ENCODE measurements around the gene THSD4. TPM values are rescaled to one million over a fixed set of nuclear protein-coding genes. Genes with fewer than 3 reads are reported as not detected.
"Not testable (repeated sequence)": the region's sequence is repeated elsewhere in the genome, so short reads cannot be mapped to it uniquely, and the experiment has no call there.

THSD4 gene
- total RNA-seq, 2 donors from 2014 or later = 39.8 to 68.3 TPM

DNA sequence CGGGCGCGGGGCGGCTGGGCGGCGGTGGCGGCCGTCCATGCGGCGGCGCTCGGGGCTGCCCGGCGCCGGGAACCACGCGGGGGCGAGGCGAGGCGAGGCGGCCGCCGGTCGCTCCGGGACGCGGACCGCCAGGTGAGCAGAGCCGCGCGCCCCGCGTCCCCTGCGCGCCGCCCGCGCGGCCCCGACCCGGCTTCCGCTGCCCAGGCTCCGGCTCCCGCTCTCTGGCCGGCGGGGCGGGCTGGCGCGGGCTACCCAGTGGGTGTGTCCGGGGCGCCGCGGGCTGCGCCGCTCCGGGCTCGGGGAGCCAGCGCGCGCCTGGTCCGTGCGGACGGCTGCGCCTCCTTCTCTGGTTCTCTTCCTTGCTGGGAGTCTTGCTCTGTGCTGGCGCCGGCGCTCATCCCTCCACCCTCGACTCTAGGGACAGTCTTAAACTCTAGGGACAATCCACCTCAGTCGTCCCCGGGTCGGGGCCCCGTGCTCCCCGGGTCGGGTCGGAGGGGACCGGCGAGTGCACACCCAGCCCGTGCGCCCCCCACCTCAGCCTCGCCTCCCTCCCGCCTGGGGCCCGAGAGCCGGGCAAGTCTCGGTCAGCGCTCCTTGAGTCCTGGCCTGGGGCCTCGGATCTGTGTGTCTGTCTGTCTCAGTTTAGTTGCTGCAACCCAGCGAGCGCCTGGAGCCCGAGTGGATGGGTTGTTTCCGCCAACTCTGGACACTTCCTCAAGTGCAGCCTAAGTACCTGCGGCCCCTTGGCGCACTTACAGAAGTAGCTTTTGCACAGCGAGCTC lies 488 bp downstream of the THSD4 start:
- ATAC-seq = peak; percentile 72 to 83
- peak; percentile 49 for DNase-seq
- intact Hi-C loops (cut with DNase I) = loop anchor here (2.0 to 10.0 kb wide), 5 partner anchors 37 to 329 kb away; no protein-coding TSS in a partner anchor

- ATAC-seq = peak; percentile 10 to 48
- intact Hi-C loops (cut with DNase I) = loop anchor here (5.0 to 10.0 kb wide), 4 partner anchors 36 to 328 kb away; no protein-coding TSS in a partner anchor
- DNase-seq = no peak
Observed at GRCh38 chr15:71116366-71116765, 1.1 kb downstream of the THSD4 start.

DNA sequence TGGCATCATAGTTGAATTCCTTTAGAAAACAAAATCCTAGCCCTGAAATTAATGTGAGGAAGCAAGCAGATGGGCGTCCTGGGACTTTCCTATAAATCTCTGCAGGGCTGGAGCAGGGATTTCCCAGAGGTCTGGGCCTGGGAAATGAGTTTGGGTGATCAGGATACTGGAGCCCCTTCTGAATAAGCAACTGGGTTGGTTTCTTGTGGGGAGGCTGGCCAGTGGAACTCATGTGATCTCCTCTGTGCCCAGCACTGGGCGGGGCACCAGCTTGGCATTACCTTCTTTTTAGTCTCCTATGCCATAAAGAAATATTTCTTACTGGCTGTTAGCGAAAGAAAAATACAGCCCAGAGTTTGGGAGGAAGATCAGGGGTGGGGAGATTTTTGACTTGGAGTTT lies 1.7 kb downstream of the THSD4 start:
- ATAC-seq (peak in 1 of 2 donors; percentile 10), DNase-seq (no peak)
- intact Hi-C loops (cut with DNase I) = loop anchor here (5.0 to 10.0 kb wide), 4 partner anchors 35 to 328 kb away; no protein-coding TSS in a partner anchor

- intact Hi-C loops (cut with DNase I) = loop anchor here (5.0 to 10.0 kb wide), 4 partner anchors 34 to 327 kb away; no protein-coding TSS in a partner anchor
- DNase-seq = no peak
- no peak for ATAC-seq
Observed at GRCh38 chr15:71117714-71118305, 2.5 kb downstream of the THSD4 start.

DNA sequence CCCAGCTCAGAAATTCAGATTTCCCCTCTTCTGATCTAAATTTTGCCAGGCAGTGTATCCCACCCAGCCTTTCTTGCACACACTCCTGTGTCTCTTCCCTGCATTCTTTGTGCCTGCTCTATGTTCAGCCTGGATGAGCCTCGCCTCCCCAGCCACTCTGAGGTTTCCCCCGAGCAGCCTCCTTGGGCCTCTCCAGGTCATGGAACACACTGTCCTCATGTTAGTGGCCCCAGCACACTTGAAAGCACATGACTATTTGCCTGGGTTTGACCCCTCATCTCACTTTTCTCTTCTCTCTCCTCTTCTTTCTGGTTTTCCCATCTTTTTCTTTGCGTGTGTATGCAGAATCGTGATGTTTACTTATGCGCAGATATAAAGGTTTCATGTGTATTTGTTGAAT lies 3.1 kb downstream of the THSD4 start:
- DNase-seq = no peak
- intact Hi-C loops (cut with DNase I) = loop anchor here (5.0 to 10.0 kb wide), 4 partner anchors 34 to 326 kb away; no protein-coding TSS in a partner anchor
- no peak for ATAC-seq

- intact Hi-C loops (cut with DNase I) = loop anchor here (5.0 to 10.0 kb wide), 4 partner anchors 33 to 326 kb away; no protein-coding TSS in a partner anchor
- no peak for ATAC-seq
Observed at GRCh38 chr15:71118881-71119632, 3.8 kb downstream of the THSD4 start.

DNA sequence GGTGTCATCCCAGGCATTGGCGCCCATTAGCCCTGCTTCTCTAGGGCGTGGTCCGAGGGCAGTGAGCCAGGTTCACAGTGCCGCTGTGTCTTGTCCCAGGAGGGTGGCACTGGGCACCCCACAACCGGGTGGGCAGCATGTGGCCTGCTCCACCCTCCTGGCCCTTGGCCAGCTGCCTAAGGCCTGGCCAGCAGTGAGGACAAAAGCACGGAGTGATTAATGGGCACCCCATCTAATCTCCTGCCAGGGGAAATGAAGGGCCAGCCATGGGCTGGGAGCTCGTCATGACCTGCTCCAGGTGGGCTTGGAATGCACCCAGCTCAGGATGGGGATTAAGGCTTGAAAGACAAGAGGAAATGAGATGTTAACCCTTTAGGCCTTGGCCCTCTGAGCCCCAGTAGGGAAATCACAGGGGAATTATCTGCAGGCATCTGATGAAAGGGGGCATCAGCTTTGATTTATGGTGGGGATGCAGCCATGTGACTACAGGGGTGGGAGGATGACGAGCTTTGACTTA lies 5.2 kb downstream of the THSD4 start:
- intact Hi-C loops (cut with DNase I) = no loop called here
- DNase-seq = no peak
- ATAC-seq = no peak

More at GRCh38 chr15:71118881-71119632, 3.8 kb downstream of the THSD4 start:
- DNase-seq = no peak

GRCh38 chr15:71121442-71121841 lies 6.2 kb downstream of the THSD4 start:
- no peak for ATAC-seq
- intact Hi-C loops (cut with DNase I) = no loop called here
- DNase-seq = no peak

DNA sequence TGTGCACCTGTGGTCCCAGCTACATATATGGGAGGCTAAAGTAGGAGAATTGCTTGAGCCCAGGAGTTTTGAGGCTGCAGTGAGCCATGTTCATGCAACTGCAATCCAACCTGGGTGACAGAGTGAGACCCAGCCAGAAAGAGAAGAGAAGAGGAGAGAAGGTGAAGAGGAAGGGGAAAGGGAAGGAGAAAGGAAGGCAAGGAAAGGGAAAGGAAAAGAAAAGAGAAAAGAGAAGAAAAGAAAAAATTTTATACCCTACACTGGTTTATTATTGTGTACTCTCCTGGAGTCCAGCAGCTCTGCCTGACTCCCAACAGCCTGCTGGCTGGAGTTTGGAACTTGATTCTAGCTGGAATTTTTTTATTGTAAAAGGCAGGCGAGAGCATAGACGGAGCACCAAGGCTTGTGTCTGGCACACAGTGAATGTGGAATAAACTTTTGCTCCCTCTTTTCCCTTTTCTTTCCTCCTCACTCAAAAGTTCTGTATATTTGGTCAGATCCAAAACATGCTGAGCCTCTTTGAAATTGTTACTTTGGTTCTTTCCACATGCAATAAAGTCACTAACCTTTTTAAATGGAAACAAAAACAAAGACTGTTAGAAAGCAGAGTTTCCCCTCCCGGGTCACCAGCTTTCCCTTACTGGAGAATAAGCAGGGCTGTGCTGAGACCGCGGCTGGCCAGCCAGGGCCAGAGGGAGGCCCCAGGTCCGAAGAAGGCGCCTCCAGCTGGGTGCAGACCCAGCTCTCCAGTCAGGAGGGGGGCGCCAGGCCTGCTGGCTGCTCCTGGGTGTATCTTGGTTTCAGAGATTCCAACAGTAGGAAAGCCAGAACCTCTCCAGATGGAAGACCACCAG lies 9.9 kb downstream of the THSD4 start:
- peak; percentile 49 to 65 for ATAC-seq
- intact Hi-C loops (cut with DNase I) = no loop called here
- DNase-seq = peak; percentile 44

DNA sequence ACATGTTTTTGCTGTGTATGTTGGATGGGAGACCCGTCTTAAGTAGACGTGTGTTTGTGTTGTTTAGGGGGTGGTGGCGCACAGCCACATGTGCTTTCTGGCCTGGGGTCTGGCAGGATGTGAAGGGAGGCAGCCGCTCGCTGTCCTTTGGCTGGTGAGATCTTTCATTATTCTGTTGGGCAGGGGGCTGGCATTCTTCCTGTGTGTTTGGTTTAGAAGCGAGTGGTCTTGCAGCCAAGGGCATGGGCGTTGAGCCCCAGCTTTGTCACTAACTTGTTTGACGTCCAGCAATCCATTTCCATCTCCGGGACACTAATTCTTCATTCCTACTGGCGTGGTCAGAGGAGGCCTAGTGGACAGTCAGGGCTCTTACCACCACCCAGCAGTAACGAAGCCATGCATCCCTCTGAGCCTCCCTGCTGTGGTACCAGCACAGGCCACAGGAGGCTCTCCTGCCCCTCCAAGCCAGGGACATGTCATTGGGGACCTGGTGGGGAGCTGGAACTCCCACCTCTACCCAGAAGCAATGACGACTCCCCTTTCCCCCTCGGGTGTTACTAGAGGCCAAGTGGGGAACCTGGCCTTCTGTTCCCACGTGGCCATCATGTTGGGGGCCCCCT lies 10.7 kb downstream of the THSD4 start:
- peak; percentile 38 for DNase-seq
- intact Hi-C loops (cut with DNase I) = no loop called here
- ATAC-seq = peak; percentile 54 to 71

DNA sequence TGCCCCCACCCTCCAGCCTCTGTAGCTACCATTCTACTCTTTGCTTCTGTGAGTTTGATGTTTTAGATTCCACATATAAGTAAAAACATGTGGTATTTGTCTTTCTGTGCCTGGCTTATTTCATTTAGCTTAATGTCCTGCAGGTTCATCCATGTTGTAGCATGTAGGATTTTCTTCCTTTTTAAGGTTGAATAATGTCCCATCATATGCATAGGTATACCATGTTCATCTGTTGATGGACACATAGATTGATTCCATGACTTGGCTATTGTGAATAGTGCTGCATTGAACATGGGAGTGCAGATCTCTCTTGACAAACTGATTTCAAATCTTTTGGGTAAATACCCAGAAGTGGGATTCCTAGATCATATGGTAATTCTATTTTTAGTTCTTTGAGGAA lies 11.8 kb downstream of the THSD4 start:
- intact Hi-C loops (cut with DNase I) = no loop called here
- no peak for DNase-seq
- ATAC-seq = no peak

DNA sequence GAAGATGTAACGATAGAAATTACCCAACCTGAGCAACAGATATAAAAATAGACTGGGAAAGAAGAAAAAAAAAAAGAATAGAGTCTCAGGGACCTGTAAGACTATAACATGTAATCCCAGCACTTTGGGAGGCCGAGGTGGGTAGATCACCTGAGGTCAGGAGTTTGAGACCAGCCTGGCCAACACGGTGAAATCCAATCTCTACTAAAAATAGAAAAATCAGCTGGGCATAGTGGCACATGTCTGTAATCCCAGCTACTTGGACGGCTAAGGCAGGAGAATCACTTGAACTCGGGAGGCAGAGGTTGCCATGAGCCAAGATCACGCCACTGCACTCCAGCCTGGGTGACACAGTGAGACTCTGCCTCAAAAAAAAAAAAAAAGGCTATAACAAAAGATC lies 12.9 kb downstream of the THSD4 start:
- intact Hi-C loops (cut with DNase I); DNase-seq: not testable (repeated sequence)
- ATAC-seq = peak in 1 of 2 donors; percentile 35

- ATAC-seq (no peak), DNase-seq (no peak)
- intact Hi-C loops (cut with DNase I) = no loop called here
Observed at GRCh38 chr15:71128939-71129562, 13.8 kb downstream of the THSD4 start.

- DNase-seq = no peak
- ATAC-seq = no peak
- intact Hi-C loops (cut with DNase I) = no loop called here
Observed at GRCh38 chr15:71129669-71130068, 14.4 kb downstream of the THSD4 start.

GRCh38 chr15:71131601-71132362 lies 16.5 kb downstream of the THSD4 start:
- ATAC-seq (no peak), DNase-seq (no peak)
- intact Hi-C loops (cut with DNase I) = no loop called here

DNA sequence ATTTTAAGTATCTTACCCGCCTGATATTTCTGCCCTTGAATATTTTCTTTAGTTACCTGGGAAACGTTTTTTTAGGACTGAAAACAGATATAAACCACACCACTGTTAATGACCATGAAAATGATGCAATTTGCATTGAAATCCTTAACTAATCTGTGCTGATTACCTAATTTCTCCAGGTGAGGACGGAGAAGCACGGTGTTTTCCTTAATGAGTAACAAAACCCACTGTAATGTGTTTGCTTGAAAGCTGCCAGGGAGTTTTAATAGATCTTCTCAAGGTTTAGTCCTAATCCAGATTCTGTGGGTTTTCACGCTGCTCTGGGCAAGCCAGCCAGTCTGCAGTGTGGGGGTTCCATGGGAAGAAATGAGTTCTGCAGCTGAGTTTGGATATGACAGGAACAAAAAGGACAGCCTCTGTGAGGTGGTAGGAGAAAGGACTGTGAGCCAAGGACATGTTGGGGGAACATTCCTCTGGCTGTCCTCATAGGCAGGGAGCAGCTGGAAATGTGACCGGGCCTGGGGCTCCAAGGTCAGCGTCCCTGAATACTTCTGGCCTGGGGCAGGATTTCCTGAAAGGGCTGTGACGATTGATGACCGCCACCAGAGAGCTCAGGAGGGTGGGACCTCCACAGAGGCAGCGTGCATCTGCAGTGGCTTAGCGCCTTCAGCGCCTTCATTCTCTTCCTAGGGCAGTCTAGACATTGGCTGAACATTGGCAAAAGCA lies 18.6 kb downstream of the THSD4 start:
- ATAC-seq (peak; percentile 53 to 79), DNase-seq (no peak)
- intact Hi-C loops (cut with DNase I) = no loop called here

All from left cardiac atrium (tissue), 4 donors.